Esophagus mucosa (tissue), 1 donor: Measurements from ENCODE around the gene SLC15A2. TPM values are rescaled to one million over a fixed set of nuclear protein-coding genes. Genes with fewer than 3 reads are reported as not detected.
"Not testable (repeated sequence)": the region's sequence is repeated elsewhere in the genome, so short reads cannot be mapped to it uniquely, and the experiment has no call there.

Experiments used
- ATAC-seq: fragments of 200-7000 bp; cut with Tn5 transposase; one replicate; pipeline ENCODE4 v1.9.1; 2020
- total RNA-seq: library from RNA; stranded (reverse); gene quantifications from one replicate; pipeline ENCODE4 v1.2.4, GENCODE V29; 2023
- donor health status: DM: yes; HTN: yes; CAD: no.

SLC15A2 gene
- total RNA-seq, result 3.8 TPM

- peak; percentile 33 for ATAC-seq
Observed at GRCh38 chr3:121894301-121894990, at the start of gene SLC15A2. SLC15A2 (plus strand) TSS chr3:121894401; CDS start chr3:121894477, 76 bp downstream.

GRCh38 chr3:121844892-121845291 lies 49.3 kb upstream of the SLC15A2 start:
- ATAC-seq, result no peak

GRCh38 chr3:121852256-121852655 lies 41.9 kb upstream of the SLC15A2 start:
- ATAC-seq, result no peak

- ATAC-seq, result peak; percentile 48
Observed at GRCh38 chr3:121855555-121855954, 38.6 kb upstream of the SLC15A2 start.

GRCh38 chr3:121857778-121858177 lies 36.4 kb upstream of the SLC15A2 start:
- not testable (repeated sequence) for ATAC-seq

GRCh38 chr3:121863247-121863646 lies 31.0 kb upstream of the SLC15A2 start:
- not testable (repeated sequence) for ATAC-seq

GRCh38 chr3:121863801-121864200 lies 30.4 kb upstream of the SLC15A2 start:
- no peak for ATAC-seq

- no peak for ATAC-seq
Observed at GRCh38 chr3:121869736-121870135, 24.5 kb upstream of the SLC15A2 start.

GRCh38 chr3:121870717-121871116 lies 23.5 kb upstream of the SLC15A2 start:
- no peak for ATAC-seq

GRCh38 chr3:121871430-121871829 lies 22.8 kb upstream of the SLC15A2 start:
- ATAC-seq, result no peak

- no peak for ATAC-seq
Observed at GRCh38 chr3:121878411-121878810, 15.8 kb upstream of the SLC15A2 start.

- peak; percentile 26 for ATAC-seq
Observed at GRCh38 chr3:121883507-121883906, 10.7 kb upstream of the SLC15A2 start.

- ATAC-seq, result no peak
Observed at GRCh38 chr3:121885386-121885785, 8.8 kb upstream of the SLC15A2 start.

- ATAC-seq, result peak; percentile 78
Observed at GRCh38 chr3:121895121-121895520, 920 bp downstream of the SLC15A2 start.

- ATAC-seq, result no peak
Observed at GRCh38 chr3:121895736-121896135, 1.5 kb downstream of the SLC15A2 start.

GRCh38 chr3:121896823-121897222 lies 2.6 kb downstream of the SLC15A2 start:
- ATAC-seq, result no peak

- ATAC-seq, result no peak
Observed at GRCh38 chr3:121897296-121897695, 3.1 kb downstream of the SLC15A2 start.

GRCh38 chr3:121913305-121913990 lies 19.2 kb downstream of the SLC15A2 start:
- no peak for ATAC-seq

- no peak for ATAC-seq
Observed at GRCh38 chr3:121914081-121914998, 20.1 kb downstream of the SLC15A2 start.

GRCh38 chr3:121916189-121916588 lies 22.0 kb downstream of the SLC15A2 start:
- ATAC-seq, result no peak

GRCh38 chr3:121918779-121919483 lies 24.7 kb downstream of the SLC15A2 start:
- ATAC-seq, result peak; percentile 97

GRCh38 chr3:121924734-121925133 lies 30.5 kb downstream of the SLC15A2 start:
- no peak for ATAC-seq
